OCI-M1 (cell line): ENCODE results near the gene SET.

Experiments used
- DNase-seq: peaks from one replicate; lab custom pipeline; 2025; lab: John Stamatoyannopoulos, UW

SET gene, protein sequence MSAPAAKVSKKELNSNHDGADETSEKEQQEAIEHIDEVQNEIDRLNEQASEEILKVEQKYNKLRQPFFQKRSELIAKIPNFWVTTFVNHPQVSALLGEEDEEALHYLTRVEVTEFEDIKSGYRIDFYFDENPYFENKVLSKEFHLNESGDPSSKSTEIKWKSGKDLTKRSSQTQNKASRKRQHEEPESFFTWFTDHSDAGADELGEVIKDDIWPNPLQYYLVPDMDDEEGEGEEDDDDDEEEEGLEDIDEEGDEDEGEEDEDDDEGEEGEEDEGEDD

DNA sequence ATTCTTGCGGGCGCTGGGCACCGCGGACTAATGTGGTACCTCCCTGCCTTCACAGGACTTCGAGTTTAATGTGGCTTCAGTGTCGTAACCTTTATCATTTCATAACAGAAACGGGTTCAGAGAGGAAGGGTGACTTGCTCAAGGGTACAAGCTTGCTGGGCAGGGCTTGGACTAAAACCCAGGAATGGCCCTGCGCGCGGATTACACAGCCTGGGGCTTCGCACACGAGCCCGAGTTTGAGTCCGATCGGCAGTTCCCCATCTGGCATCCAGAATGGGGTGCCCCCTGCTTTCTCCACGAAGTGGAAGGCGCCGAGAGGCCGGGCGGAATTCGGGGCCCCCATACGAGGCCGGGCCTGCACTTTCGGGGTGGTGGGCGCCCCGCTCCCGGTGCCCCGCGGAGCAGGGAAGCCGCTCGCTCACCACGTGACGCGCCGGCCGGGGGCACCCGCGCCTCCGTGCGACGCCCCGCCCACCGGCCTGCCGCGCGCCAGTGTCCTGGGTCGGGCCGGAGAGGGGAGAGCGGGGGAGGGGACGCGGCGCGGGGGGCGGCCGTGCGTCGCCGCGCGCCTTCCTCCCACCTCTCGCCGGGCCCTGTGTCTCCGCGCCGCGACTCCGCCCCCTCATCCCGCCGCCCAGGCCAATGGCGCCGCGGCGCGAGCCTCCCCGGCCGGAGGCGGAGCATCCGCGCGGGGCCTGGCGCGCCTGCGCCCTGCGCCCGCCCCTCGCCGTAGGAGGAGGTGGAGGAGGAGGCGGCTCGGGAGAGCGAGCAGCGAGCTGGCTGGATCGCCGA is at the start of gene SET:
TSS of gene SET (plus strand) at position 722 of the 792 bp plus-strand sequence. CDS start 361 bp downstream, outside the sequence.
- peak; percentile 97 for DNase-seq

- DNase-seq, result no peak
Observed at GRCh38 chr9:128640603-128641002, 48.4 kb upstream of the SET start.

GRCh38 chr9:128642675-128643245 is 46.3 kb upstream of the SET start:
- no peak for DNase-seq

- no peak for DNase-seq
Observed at GRCh38 chr9:128643519-128644300, 45.3 kb upstream of the SET start.

DNA sequence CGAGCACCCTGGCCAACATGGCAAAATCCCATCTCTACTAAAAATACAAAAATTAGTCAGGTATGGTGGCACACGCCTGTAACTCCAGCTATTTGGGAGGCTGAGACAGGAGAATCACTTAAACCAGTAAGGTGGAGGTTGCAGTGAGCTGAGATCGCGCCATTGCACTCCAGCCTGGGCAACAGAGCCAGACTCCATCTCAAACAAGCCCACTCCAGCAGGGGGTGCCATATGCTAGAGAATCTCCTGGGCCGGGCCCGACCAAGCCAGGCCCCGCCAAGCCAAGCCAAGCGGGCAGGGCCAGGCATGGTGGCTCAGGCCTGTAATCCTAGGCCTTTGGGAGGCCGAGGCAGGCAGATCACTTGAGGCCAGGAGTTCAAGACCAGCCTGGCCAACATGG is 40.8 kb upstream of the SET start:
- DNase-seq, result peak; percentile 44

DNA sequence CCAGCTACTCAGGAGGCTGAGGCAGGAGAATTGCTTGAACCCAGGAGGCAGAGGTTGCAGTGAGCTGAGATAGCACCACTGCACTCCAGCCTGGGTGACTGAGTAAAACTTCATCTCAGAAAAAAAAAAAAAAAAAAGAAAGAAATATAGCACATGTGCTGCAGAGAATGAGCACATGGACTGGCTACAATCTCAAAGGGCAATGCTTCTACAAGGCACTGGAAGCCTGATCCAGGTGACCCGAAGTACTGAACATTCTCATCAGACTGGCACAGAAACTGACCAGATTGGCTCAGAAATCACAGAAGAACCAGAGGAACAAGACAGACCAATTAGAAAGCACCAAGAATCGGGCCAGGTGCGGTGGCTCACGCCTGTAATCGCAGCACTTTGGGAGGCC is 37.2 kb upstream of the SET start:
- DNase-seq, result no peak

- DNase-seq, result no peak
Observed at GRCh38 chr9:128653908-128654307, 35.1 kb upstream of the SET start.

GRCh38 chr9:128654481-128654880 is 34.5 kb upstream of the SET start:
- DNase-seq, result no peak

- peak; percentile 97 for DNase-seq
Observed at GRCh38 chr9:128656416-128657343, 32.3 kb upstream of the SET start, which contains the start of gene DYNC2I2. TSS of gene DYNC2I2 (minus strand) at chr9:128656847. CDS start at chr9:128656726, 121 bp downstream.

- peak; percentile 41 for DNase-seq
Observed at GRCh38 chr9:128657344-128657704, 31.7 kb upstream of the SET start.

GRCh38 chr9:128657796-128658195 is 31.2 kb upstream of the SET start:
- DNase-seq, result no peak

DNA sequence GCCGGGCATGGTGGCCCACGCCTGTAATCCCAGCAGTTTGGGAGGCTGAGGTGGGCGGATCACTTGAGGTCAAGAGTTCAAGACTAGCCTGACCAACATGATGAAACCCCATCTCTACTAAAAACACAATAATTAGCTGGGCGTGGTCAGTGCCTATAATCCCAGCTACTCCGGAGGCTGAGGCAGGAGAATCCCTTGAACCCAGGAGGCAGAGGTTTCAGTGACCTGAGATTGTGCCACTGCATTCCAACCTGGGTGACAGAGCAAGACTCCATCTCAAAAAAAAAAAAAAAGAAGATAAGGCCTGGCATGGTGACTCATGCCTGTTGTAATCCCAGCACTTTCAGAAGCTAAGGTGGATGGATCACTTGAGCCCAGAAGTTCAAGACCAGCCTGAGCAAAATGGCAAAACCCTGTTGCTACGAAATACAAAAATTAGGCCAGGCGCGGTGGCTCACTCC is 22.5 kb upstream of the SET start:
- DNase-seq, result peak; percentile 28

GRCh38 chr9:128669786-128670185 is 19.2 kb upstream of the SET start:
- no peak for DNase-seq

GRCh38 chr9:128675382-128675781 is 13.6 kb upstream of the SET start:
- DNase-seq, result no peak

DNA sequence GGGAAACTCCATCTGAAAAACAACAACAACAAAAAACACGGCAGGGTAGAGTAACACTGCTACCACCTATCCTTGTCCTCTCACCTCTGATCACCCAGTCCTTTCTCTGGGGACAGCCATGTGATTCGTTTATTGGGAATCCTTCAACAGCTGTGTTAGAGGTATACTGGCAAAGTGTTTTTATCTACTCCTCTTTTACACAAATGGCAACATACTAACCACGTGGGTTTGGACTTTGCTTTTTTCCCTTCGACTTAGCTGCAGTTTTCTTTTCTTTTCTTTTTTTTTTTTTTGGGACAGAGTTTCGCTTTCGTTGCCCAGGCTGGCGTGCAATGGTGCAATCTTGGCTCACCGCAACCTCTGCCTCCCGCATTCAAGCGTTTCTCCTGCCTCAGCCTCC is 11.2 kb upstream of the SET start:
- no peak for DNase-seq

DNA sequence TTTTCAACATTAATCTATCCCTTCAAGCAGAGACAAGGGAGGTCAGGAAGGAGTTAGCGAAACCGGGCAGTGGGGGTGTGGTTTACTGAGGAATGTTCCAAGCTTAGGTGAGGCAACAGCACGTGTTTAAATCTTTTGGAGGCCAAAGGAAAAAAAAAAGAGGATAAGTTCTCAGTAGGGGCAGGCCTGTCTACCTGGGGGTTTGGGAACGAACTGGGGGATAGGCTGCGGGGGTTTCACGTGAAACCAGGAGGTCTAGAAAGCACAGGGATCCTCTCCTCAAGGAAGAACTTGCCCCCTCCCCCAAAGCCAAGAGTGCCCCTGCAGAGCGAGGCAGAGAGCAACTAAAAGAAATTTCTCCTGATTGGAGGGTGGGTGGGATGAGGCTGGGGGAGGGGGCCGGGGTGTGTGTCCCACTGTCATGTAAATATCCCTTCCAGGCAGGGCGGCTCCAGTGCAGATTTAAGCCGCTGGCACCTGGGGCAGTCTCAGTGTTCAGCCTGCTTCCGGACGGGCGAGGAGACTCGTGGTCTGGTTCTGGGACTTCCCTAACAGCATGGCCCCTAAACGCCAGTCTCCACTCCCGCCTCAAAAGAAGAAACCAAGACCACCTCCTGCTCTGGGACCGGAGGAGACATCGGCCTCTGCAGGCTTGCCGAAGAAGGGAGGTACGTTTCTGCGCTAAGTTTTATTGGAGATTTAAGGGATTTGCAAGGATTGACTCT is 5.5 kb upstream of the SET start:
- peak; percentile 63 for DNase-seq

DNA sequence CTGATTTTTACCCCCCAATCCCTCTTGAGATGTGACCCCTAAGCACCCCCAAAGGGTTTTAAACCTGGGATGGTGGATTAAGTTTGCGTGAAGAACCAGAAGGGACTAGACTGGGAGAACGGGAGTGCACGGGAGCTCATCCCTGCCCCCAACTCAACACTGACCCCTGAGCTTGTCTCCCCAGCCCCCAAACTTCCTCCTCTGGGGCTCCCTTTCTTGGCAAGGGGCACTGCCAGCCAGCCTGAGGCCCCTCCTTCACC is 5.0 kb upstream of the SET start:
- no peak for DNase-seq

DNA sequence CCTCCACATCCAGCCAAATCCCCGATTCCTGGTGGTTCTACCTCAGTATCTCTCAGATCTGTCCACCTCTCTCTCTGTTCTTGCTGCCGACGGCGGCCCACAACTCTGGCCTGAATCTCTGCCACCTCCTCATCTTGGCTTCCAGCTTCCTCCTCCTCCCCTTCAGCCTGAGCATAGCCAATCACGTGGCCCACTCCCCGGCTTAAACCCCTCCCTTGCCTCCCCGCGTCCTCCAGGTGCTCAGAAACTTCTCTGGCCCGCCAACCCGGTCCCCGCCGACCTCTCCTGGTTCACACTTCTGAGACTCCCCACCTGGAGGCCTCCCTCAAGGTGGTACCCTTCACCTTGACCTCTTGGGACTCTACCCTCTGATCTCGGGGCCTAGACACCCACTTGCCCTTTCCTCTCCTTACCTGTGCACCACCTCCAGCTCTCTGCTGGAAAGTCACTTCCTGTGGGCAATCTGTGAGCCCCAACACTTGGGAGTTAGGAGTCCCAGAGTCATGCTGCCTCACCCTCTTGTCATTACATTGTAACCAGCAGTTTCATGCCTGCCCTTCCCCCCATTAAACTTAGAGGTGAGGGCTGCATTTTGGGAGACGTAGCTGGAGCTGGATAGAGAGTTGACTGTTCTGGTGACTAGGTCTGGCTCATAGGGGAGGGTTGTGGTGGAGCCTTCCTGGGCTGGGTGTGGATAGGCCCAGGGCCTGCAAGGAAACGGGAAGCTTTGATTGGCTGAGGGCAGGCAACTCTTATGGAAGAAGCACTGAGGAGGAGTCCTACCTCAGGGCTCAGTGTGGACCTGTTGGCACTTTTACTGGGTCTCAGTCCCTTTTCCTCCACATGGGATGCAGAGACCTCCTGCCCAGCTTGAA is 4.5 kb upstream of the SET start:
- DNase-seq, result peak; percentile 86

GRCh38 chr9:128685636-128686489 is 3.2 kb upstream of the SET start:
- DNase-seq, result peak; percentile 89
